Osteoblast (primary cell): ENCODE data around the gene GNE. TPM values are rescaled to one million over a fixed set of nuclear protein-coding genes. Genes with fewer than 3 reads are reported as not detected.
A peak's percentile ranks its signal among the peaks of the same experiment; 100 is the strongest.

ENCODE experiments used
- DNase-seq: peaks from one replicate; pipeline ENCODE4 v3.0.0; 2011; ENCODE audit warnings: low spot score, mixed read lengths; ENCODE audit not compliant: insufficient read length; ENCODE audit errors: missing footprints
- H2AFZ ChIP-seq: 2 replicates; pipeline ENCODE4 v1.6.0; 2011; ENCODE audit warnings: mild to moderate bottlenecking, low read length
- H3K27ac ChIP-seq: 2 replicates; pipeline ENCODE4 v1.5.1; 2011; ENCODE audit warnings: mild to moderate bottlenecking, low read depth, low read length, moderate library complexity
- H3K27me3 ChIP-seq: 2 replicates; pipeline ENCODE4 v1.6.0; 2012; ENCODE audit warnings: mild to moderate bottlenecking, control low read depth, inconsistent platforms, low read length, moderate library complexity; ENCODE audit not compliant: insufficient read depth
- H3K36me3 ChIP-seq: 2 replicates; pipeline ENCODE4 v1.5.1; 2011; ENCODE audit warnings: mild to moderate bottlenecking, low read length, control low read depth, moderate library complexity; ENCODE audit not compliant: insufficient read depth
- H3K4me1 ChIP-seq: 2 replicates; pipeline ENCODE4 v1.5.1; 2011; ENCODE audit warnings: mild to moderate bottlenecking, low read length, control low read depth, moderate library complexity; ENCODE audit not compliant: insufficient read depth
- H3K4me2 ChIP-seq: 2 replicates; pipeline ENCODE4 v1.6.0; 2011; ENCODE audit warnings: mild to moderate bottlenecking, low read length; ENCODE audit not compliant: insufficient read depth
- H3K4me3 ChIP-seq: fragments of 200-600 bp; sonication (generic); 3 replicates; pipeline ENCODE4 v1.5.1; 2012; ENCODE audit warnings: mild to moderate bottlenecking, low read length, inconsistent platforms; ENCODE audit not compliant: insufficient read depth
- H3K79me2 ChIP-seq: 2 replicates; pipeline ENCODE4 v1.6.0; 2012; ENCODE audit warnings: mild to moderate bottlenecking, low read length, control low read depth, inconsistent platforms; ENCODE audit not compliant: insufficient read depth
- H3K9me3 ChIP-seq: 2 replicates; pipeline ENCODE4 v1.5.1; 2011; ENCODE audit warnings: low read depth, low read length, control low read depth
- H4K20me1 ChIP-seq: 2 replicates; pipeline ENCODE4 v1.6.0; 2012; ENCODE audit warnings: mild to moderate bottlenecking, low read length, control low read depth; ENCODE audit not compliant: insufficient read depth
- CTCF ChIP-seq: IDR thresholded peaks from 2 replicates; pipeline ENCODE4 v1.5.1; 2011; ENCODE audit warnings: mild to moderate bottlenecking, low read depth, low read length, moderate library complexity; ENCODE audit errors: extremely low read depth
- total RNA-seq: library from RNA; depleted of rRNA; stranded (reverse); fragments of >200 nt; gene quantifications from 2 replicates; pipeline ENCODE4 v1.2.3, GENCODE V29; 2012

The GNE gene
- total RNA-seq, 1 donor: 25.3 TPM

DNA sequence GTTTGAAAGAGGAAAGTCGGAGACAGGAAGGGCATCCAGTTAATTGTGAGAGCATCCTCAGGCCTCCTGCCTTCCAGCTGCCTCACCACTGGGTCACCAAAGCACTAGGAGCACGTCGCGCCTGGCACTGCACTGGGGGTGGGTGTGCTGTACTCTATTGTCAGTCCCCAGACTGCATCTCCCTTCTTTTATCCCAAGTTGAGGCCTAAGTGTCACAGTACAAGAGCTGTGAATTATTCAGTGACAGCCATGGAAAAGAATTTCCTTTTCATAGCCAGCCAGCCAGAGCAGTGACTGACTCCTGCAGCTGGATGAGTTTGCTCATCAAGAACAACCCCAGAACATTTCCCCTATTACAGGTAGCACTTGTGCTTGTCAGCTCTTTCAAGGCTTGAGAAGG lies 51.2 kb downstream of the GNE start:
- no peaks in the 10 kb centered on the region for H3K27me3 ChIP-seq
- no peaks in the 10 kb centered on the region for H3K9me3 ChIP-seq
- H3K4me1 ChIP-seq: peaks cover 37% of the 10 kb centered on the region
- DNase-seq: peak; percentile 62
- H4K20me1 ChIP-seq: peaks cover 48% of the 10 kb centered on the region
- H3K4me2 ChIP-seq: peak overlapping the region; percentile 34
- peaks cover 78% of the 10 kb centered on the region for H3K36me3 ChIP-seq
- H2AFZ ChIP-seq: no peak overlapping the region
- peaks cover 76% of the 10 kb centered on the region for H3K79me2 ChIP-seq
- peak overlapping the region; percentile 0 for H3K4me3 ChIP-seq
- peak overlapping the region; percentile 60 for H3K27ac ChIP-seq
- TF ChIP-seq CTCF: no peak

- Histone ChIP-seq H3K79me2 (peaks cover 76% of the 10 kb centered on the region), H3K4me1 (peaks cover 33% of the 10 kb centered on the region), H2AFZ (no peak overlapping the region), H3K9me3 (no peaks in the 10 kb centered on the region), H3K36me3 (peaks cover 78% of the 10 kb centered on the region), H3K4me2 (no peak overlapping the region), H4K20me1 (peaks cover 33% of the 10 kb centered on the region), H3K27me3 (no peaks in the 10 kb centered on the region), H3K4me3 (no peak overlapping the region), H3K27ac (peak overlapping the region; percentile 1)
- peak; percentile 25 for TF ChIP-seq CTCF
- DNase-seq: peak; percentile 4
Measured at GRCh38 chr9:36204906-36205547, 53.2 kb downstream of the GNE start.

- H3K27me3 ChIP-seq: no peaks in the 10 kb centered on the region
- peak overlapping the region; percentile 28 for H3K4me3 ChIP-seq
- peaks cover 29% of the 10 kb centered on the region for H3K36me3 ChIP-seq
- H3K4me2 ChIP-seq: peak overlapping the region; percentile 44
- peaks cover 86% of the 10 kb centered on the region for H3K79me2 ChIP-seq
- peaks cover 51% of the 10 kb centered on the region for H4K20me1 ChIP-seq
- H3K27ac ChIP-seq: peak overlapping the region; percentile 24
- DNase-seq: peak; percentile 50
- no peak for TF ChIP-seq CTCF
- no peaks in the 10 kb centered on the region for H3K9me3 ChIP-seq
- H3K4me1 ChIP-seq: peaks cover 33% of the 10 kb centered on the region
- H2AFZ ChIP-seq: no peak overlapping the region
Measured at GRCh38 chr9:36194326-36195000, 63.8 kb downstream of the GNE start.

DNA sequence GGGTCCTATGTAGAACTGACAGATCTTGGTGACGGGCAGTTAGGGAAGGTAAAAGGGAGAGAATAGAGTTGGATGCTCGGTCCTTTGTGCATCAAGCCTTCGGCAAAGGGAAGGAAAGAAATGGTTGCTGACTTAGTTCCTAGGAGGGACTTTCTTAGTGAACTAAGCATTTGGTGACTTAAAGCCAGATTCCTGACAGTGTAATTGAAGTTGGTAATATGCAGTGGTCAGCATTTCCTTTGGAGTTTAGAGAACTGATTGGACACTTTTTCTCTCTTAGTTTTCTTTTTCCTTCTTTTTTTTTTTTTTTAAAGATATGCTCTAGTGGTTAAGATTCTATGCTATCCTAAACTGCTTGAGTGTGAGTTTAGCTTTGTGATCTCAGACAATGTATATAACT lies 65.2 kb downstream of the GNE start:
- DNase-seq: peak; percentile 38

More for the DNA sequence above, 65.2 kb downstream of the GNE start:
- Histone ChIP-seq H3K27me3 (no peaks in the 10 kb centered on the region), H3K79me2 (peaks cover 73% of the 10 kb centered on the region), H3K4me3 (peak overlapping the region; percentile 88), H3K36me3 (peaks cover 20% of the 10 kb centered on the region), H3K27ac (no peak overlapping the region), H3K4me2 (peak overlapping the region; percentile 96), H2AFZ (no peak overlapping the region), H3K4me1 (peaks cover 34% of the 10 kb centered on the region), H3K9me3 (no peaks in the 10 kb centered on the region), H4K20me1 (peaks cover 49% of the 10 kb centered on the region)
- no peak for TF ChIP-seq CTCF
